Mesenchymal stem cell (in vitro differentiated cells and primary cell): ENCODE data around the gene ATP7B.

Experiments
- DNase-seq: peaks from one replicate; pipeline ENCODE4 v3.0.0-alpha.2; 2013
- H2AFZ ChIP-seq: one replicate; pipeline ENCODE4 v1.6.1; 2013; ENCODE audit warnings: low read depth, mild to moderate bottlenecking, control low read depth, inconsistent platforms, low read length, moderate library complexity
- H2AK5ac ChIP-seq: 2 replicates; pipeline ENCODE4 v1.6.1; 2013; ENCODE audit warnings: low read length, moderate library complexity, mild to moderate bottlenecking, inconsistent platforms; ENCODE audit not compliant: severe bottlenecking
- H2BK120ac ChIP-seq: one replicate; pipeline ENCODE4 v1.6.1; 2013; ENCODE audit warnings: low read depth, mild to moderate bottlenecking, inconsistent platforms, low read length, moderate library complexity
- H2BK12ac ChIP-seq, 2 experiments: one replicate each; pipeline ENCODE4 v1.6.1; 2013; ENCODE audit warnings: inconsistent platforms in 2 of 2, low read length in 2 of 2, mild to moderate bottlenecking in 2 of 2, moderate library complexity in 2 of 2, control low read depth in 1 of 2
- H2BK15ac ChIP-seq: one replicate; pipeline ENCODE4 v1.6.1; 2013; ENCODE audit warnings: mild to moderate bottlenecking, low read depth, inconsistent platforms; ENCODE audit not compliant: poor library complexity, severe bottlenecking
- H2BK5ac ChIP-seq: 2 replicates; pipeline ENCODE4 v1.6.1; 2013; ENCODE audit warnings: low read depth, mild to moderate bottlenecking, low read length, control low read depth, inconsistent platforms; ENCODE audit not compliant: poor library complexity, severe bottlenecking
- H3K14ac ChIP-seq, 2 experiments: one replicate each; pipeline ENCODE4 v1.6.1; 2013; ENCODE audit warnings: inconsistent platforms in 2 of 2, low read length in 2 of 2, control low read depth in 1 of 2, mild to moderate bottlenecking in 1 of 2, moderate library complexity in 1 of 2
- H3K18ac ChIP-seq, 2 experiments: one replicate each; pipeline ENCODE4 v1.6.1; 2013; ENCODE audit warnings: inconsistent platforms in 2 of 2, low read length in 2 of 2, control low read depth in 1 of 2, low read depth in 1 of 2, mild to moderate bottlenecking in 1 of 2
- H3K23ac ChIP-seq, 2 experiments: one replicate each; pipeline ENCODE4 v1.6.1; 2013; ENCODE audit warnings: inconsistent platforms in 2 of 2, low read length in 2 of 2, mild to moderate bottlenecking in 2 of 2, moderate library complexity in 2 of 2, control low read depth in 1 of 2
- H3K27ac ChIP-seq: 2 replicates; pipeline ENCODE4 v1.5.1; 2013; ENCODE audit warnings: mild to moderate bottlenecking, moderate library complexity, low read length, control low read depth, inconsistent platforms; ENCODE audit not compliant: poor library complexity, severe bottlenecking
- H3K27me3 ChIP-seq, 2 experiments: 2 replicates each; pipeline versions ENCODE4 v1.6.1 to v1.7.0; 2013; ENCODE audit warnings: low read length in 2 of 2, mild to moderate bottlenecking in 2 of 2, moderate library complexity in 2 of 2, control low read depth in 1 of 2, inconsistent platforms in 1 of 2; ENCODE audit not compliant: control insufficient read depth in 1 of 2, insufficient read depth in 1 of 2
- H3K36me3 ChIP-seq, 2 experiments: 2 replicates each; pipeline versions ENCODE4 v1.6.1 to v1.7.0; 2013; ENCODE audit warnings: low read length in 2 of 2, control low read depth in 1 of 2, inconsistent platforms in 1 of 2, low read depth in 1 of 2, mild to moderate bottlenecking in 1 of 2; ENCODE audit not compliant: insufficient read depth in 2 of 2, control insufficient read depth in 1 of 2
- H3K4ac ChIP-seq, 2 experiments: one replicate each; pipeline ENCODE4 v1.6.1; 2013; ENCODE audit warnings: inconsistent platforms in 2 of 2, low read length in 2 of 2, mild to moderate bottlenecking in 2 of 2, moderate library complexity in 2 of 2, control low read depth in 1 of 2, low read depth in 1 of 2
- H3K4me1 ChIP-seq: 2 replicates; pipeline ENCODE4 v1.6.1; 2013; ENCODE audit warnings: low read depth, low read length, control low read depth; ENCODE audit not compliant: control insufficient read depth, insufficient read depth
- H3K4me2 ChIP-seq: 2 replicates; pipeline ENCODE4 v1.6.1; 2013; ENCODE audit warnings: low read length, mild to moderate bottlenecking, inconsistent platforms; ENCODE audit not compliant: poor library complexity, severe bottlenecking
- H3K4me3 ChIP-seq, 2 experiments: 2 replicates each; pipeline versions ENCODE4 v1.5.1 to v1.7.0; 2013; ENCODE audit warnings: low read length in 2 of 2, mild to moderate bottlenecking in 2 of 2, control low read depth in 1 of 2, low read depth in 1 of 2; ENCODE audit not compliant: insufficient read depth in 1 of 2
- H3K79me1 ChIP-seq: replicated peaks from 2 replicates; pipeline ENCODE4 v1.6.1; 2013; ENCODE audit warnings: mild to moderate bottlenecking, control low read depth, low read length, inconsistent platforms; ENCODE audit not compliant: poor library complexity, severe bottlenecking
- H3K9ac ChIP-seq: 2 replicates; pipeline ENCODE4 v1.7.0; 2013; ENCODE audit warnings: mild to moderate bottlenecking, low read length, moderate library complexity
- H3K9me3 ChIP-seq: 2 replicates; pipeline ENCODE4 v1.7.0; 2013; ENCODE audit warnings: mild to moderate bottlenecking, low read length; ENCODE audit not compliant: control insufficient read depth
- H4K8ac ChIP-seq: one replicate; pipeline ENCODE4 v1.6.1; 2013; ENCODE audit warnings: inconsistent platforms, mild to moderate bottlenecking, low read length, moderate library complexity
- H4K91ac ChIP-seq: one replicate; pipeline ENCODE4 v1.6.1; 2013; ENCODE audit warnings: mild to moderate bottlenecking, low read length, inconsistent platforms
- WGBS: methylation state at CpG from one replicate; pipeline ENCODE4 v1.1.7; 2013; ENCODE audit warnings: mixed read lengths; 5-methylcytosine and 5-hydroxymethylcytosine counted together

The ATP7B gene

GRCh38 chr13:51887468-51887867 lies 123.8 kb downstream of the ATP7B start:
- Histone ChIP-seq H3K14ac (no peak overlapping the region), H3K27me3 (peaks cover 19 to 39% of the 10 kb centered on the region in 2 experiments), H2AFZ (no peak overlapping the region), H2BK15ac (no peak overlapping the region), H3K18ac (no peak overlapping the region), H2BK12ac (no peak overlapping the region), H2BK5ac (no peak overlapping the region), H3K4me1 (no peaks in the 10 kb centered on the region), H4K91ac (no peak overlapping the region), H3K4ac (no peak overlapping the region), H3K9me3 (peaks cover 8% of the 10 kb centered on the region), H3K9ac (no peak overlapping the region), H3K4me3 (no peak overlapping the region), H2AK5ac (no peak overlapping the region), H3K4me2 (no peak overlapping the region), H3K36me3 (no peaks in the 10 kb centered on the region), H4K8ac (no peak overlapping the region), H2BK120ac (no peak overlapping the region), H3K79me1 (no peaks in the 10 kb centered on the region), H3K23ac (no peak overlapping the region), H3K27ac (no peak overlapping the region)
- WGBS = 67% methylated on average over 2 of the region's 2 CpGs
- no peak for DNase-seq

- Histone ChIP-seq H3K14ac (no peak overlapping the region), H2AFZ (no peak overlapping the region), H3K4ac (no peak overlapping the region), H3K27me3 (peaks cover 12 to 25% of the 10 kb centered on the region in 2 experiments), H3K9ac (no peak overlapping the region), H4K91ac (no peak overlapping the region), H4K8ac (no peak overlapping the region), H3K27ac (no peak overlapping the region), H2BK12ac (no peak overlapping the region), H2BK15ac (no peak overlapping the region), H3K18ac (no peak overlapping the region), H2BK5ac (no peak overlapping the region), H2BK120ac (no peak overlapping the region), H2AK5ac (no peak overlapping the region), H3K4me3 (no peak overlapping the region), H3K4me2 (no peak overlapping the region), H3K23ac (no peak overlapping the region), H3K36me3 (no peaks in the 10 kb centered on the region), H3K4me1 (no peaks in the 10 kb centered on the region), H3K9me3 (peaks cover 8% of the 10 kb centered on the region), H3K79me1 (no peaks in the 10 kb centered on the region)
- WGBS = 92% methylated on average over 2 of the region's 2 CpGs
- no peak for DNase-seq
Measured at GRCh38 chr13:51885651-51886050, 125.6 kb downstream of the ATP7B start.

GRCh38 chr13:51883226-51883600 lies 128.0 kb downstream of the ATP7B start:
- no peak overlapping the region for H4K91ac ChIP-seq
- no peak overlapping the region for H3K9ac ChIP-seq
- H3K18ac ChIP-seq = no peak overlapping the region
- 71% methylated on average over 5 of the region's 5 CpGs for WGBS
- H3K79me1 ChIP-seq = no peaks in the 10 kb centered on the region
- H3K14ac ChIP-seq = no peak overlapping the region
- no peaks in the 10 kb centered on the region for H3K36me3 ChIP-seq
- H4K8ac ChIP-seq = no peak overlapping the region
- H2BK12ac ChIP-seq = no peak overlapping the region
- H2BK15ac ChIP-seq = no peak overlapping the region
- no peak overlapping the region for H3K23ac ChIP-seq
- H3K4me3 ChIP-seq = no peak overlapping the region
- H3K27ac ChIP-seq = no peak overlapping the region
- no peak overlapping the region for H3K4ac ChIP-seq
- H3K9me3 ChIP-seq = peaks cover 8% of the 10 kb centered on the region
- no peaks in the 10 kb centered on the region for H3K4me1 ChIP-seq
- H2AK5ac ChIP-seq = no peak overlapping the region
- H3K4me2 ChIP-seq = no peak overlapping the region
- no peak for DNase-seq
- H3K27me3 ChIP-seq = peaks cover 15 to 25% of the 10 kb centered on the region in 2 experiments
- H2AFZ ChIP-seq = no peak overlapping the region
- H2BK5ac ChIP-seq = no peak overlapping the region
- no peak overlapping the region for H2BK120ac ChIP-seq
